Measurements from ENCODE around the gene ZNRF3. TPM values are rescaled to one million over a fixed set of nuclear protein-coding genes. Genes with fewer than 3 reads are reported as not detected.
"Not testable (repeated sequence)": the region's sequence is repeated elsewhere in the genome, so short reads cannot be mapped to it uniquely, and the experiment has no call there.

ZNRF3 gene
- polyA plus RNA-seq, 3 donors = 29.0 to 33.6 (median 29.6) TPM

DNA sequence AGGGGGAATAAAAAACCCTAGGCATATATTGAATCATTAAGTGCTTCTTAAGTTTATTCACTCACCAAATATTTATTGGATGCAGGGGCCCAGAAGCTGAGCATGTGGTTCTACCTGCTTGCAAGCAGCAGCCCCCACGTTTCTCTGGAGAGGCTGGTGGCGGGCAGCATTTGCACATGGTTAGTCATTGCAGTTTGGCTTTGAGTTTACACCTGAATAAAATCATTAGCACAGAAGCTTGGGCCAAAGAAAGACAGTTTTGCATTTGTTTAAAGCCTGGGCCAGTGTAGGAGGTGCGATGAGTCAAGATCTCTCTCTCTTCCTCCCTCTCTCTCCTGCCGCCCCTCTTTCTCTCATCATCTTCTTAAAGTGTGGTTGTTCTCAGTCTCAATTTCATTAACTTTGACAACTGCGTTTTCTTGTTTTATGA lies 105.7 kb downstream of the ZNRF3 start:
- DNase-seq (ENCODE audit: extremely low read depth in 1 of 11, low read depth in 9 of 11, low spot score in 4 of 11) = no peak

DNA sequence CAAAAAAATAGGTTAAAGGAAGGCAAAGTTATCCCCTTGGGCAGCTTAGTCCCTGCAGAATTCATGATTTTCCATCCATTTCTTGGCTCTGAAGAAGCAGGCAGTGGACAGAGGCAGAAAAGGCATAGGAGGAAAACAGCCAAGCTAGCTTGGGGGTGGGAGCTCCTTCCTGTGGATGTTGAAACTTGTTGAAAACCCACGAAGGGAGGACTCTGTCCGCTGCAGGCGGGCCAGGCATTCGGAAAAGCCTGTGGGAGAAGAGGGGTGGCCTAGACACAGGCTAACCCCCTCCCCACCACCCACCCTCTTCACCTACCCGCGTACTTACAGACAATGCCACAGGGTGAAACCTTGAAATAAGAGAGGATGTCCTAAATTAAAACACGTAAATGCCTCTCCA lies 106.1 kb downstream of the ZNRF3 start:
- no peak for DNase-seq (ENCODE audit: extremely low read depth in 1 of 11, low read depth in 9 of 11, low spot score in 4 of 11)

DNA sequence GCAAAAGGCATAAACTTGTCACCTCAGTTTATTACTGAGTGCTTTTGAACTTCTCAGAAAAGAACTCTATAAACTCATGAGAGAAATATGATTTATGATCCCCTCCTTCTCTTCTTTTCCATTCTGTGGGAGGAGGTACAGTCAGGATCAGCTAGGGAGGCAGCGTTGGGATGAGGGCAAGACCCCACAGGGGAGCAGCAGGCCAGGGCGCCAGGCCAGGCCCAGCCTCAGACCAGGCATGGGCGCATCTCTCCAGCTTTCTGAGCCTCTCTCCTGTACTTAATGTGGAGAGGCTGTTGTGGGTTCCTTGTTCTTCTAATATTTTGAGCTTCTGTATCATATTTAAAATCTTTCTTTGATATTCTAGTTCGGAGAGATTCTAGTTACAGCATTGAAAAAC lies 106.5 kb downstream of the ZNRF3 start:
- no peak for DNase-seq (ENCODE audit: extremely low read depth in 1 of 11, low read depth in 9 of 11, low spot score in 4 of 11)

DNA sequence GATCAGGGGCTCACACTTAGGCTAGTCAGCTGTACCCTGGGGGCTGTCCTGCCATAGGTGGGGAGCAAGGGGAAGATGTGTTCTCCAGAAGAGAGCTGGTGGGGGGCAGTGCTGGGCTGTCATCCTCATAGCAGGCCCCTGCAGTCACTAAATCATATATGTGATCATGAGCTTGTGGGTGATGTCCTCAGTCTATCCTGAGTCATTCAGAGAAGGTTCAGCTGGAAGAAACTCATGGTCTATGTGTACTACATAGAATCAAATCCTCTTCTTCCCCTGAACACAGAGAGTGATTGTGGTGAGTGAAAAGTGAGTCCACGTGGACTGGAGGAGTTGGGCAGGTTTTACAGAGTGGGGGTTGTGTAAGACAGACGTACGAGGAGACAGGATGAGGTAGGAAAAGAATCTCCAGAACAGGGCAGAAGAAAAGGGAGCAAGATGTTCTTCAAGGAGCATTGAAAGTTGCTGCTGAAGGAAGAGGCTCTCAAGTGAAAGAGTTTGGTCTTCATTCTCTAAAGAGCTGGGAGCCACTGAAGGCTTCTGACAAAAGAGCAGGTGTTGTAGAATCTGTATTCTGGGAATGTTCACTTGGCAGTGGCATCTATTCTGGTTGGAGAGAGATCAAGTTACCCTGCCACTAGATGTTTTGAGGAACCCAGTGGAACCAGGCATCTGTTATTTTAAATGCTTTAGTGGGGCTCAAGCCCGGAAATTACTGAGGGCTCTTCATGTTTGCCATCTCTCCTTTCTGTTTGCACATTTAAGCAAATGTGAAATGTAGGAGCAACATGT lies 109.4 kb downstream of the ZNRF3 start:
- DNase-seq (ENCODE audit: extremely low read depth in 1 of 11, low read depth in 9 of 11, low spot score in 4 of 11) = no peak

DNA sequence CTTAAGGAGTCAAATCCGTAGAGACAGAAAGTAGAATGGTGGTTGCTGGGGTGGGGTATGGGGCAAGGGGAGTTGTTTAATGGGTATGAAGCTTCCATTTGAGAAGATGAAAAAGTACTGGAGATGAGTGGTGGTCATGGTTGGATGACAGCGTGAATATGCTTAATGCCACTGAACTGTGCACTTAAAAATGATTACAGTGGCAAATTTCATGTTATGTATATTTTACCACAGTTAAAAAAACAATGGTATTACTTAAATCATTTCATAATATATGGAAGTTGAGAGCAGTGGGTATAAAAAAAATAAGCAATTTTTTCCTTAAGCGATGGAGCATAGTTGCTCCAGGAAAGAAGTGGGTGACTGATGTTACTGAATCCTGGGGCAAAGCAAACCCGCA lies 111.2 kb downstream of the ZNRF3 start:
- DNase-seq (ENCODE audit: extremely low read depth in 1 of 11, low read depth in 9 of 11, low spot score in 4 of 11) = no peak

DNA sequence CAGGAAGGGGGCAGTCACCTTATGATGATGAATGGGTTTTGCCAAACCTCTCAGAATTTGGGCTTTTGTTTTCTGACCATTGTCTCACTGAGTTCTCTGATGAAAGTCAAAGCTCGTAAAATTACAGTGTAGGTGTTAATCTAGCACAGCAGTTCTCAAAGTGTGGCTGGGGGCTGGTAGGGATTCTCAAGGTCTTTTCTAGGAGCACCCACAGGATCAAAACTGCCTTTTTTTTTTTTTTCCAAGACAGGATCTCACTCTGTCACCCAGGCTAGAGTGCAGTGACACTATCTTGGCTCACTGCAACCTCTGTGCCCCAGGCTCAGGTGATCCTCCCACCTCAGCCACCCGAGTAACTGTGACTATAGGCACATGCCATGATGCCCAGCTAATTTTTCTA lies 112.2 kb downstream of the ZNRF3 start:
- no peak for DNase-seq (ENCODE audit: extremely low read depth in 1 of 11, low read depth in 9 of 11, low spot score in 4 of 11)

DNA sequence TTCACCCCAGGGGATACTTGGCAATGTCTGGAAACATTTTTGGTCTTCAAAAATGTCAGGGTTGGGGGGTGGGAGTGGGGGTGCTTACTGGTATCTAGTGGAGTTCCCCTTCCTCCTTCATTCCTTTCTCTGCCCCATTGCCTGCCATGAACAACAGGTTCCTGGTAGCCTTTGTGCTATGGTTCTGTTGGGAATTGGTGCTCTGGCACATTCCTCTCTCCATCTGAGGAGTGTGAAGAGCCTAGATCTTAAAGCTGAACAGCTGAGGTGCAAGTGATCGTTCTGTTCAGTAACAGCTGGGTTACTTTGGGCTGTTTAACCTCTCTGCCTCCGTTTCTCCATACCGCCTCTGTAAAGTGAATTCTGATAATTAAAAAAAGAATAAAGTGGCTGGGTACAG lies 114.0 kb downstream of the ZNRF3 start:
- no peak for DNase-seq (ENCODE audit: extremely low read depth in 1 of 11, low read depth in 9 of 11, low spot score in 4 of 11)

DNA sequence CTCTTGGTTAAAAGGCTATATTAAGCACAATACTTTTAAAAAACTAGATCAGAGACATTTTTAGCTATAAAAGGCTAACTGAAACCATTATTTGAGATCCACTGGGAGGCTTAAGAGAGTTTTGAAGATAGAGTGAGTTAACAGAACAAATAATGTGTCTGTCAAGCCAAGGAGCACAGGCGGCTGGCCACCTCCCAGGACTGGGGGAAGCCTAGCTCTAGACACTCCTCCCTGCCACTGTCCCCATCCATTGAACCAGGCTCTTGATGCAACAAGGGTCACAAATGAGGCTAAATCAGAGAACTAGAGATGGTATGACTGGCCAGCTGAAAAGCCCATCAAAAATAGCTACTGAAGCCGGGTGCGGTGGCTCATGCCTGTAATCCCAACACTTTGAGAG lies 115.3 kb downstream of the ZNRF3 start:
- no peak for DNase-seq (ENCODE audit: extremely low read depth in 1 of 11, low read depth in 9 of 11, low spot score in 4 of 11)

DNA sequence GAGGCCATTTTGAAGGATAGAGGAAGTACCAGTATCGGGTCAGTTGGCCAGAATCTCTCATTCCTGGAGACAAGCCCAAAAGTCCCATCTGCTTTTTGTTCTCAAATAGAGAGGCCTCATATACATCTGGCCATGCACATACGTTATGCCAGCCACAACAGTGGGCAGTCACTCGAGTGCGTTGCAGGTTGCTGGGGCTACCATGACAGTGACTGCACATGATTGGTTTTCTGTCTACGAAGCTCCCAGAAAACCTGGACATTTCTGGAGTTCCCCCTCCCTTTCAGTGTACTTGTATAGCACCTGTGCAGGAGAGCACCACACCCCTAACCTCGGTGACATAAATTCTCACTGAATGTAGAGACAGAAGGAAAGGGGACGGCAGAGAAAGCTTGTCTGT lies 116.1 kb downstream of the ZNRF3 start:
- no peak for DNase-seq (ENCODE audit: extremely low read depth in 1 of 11, low read depth in 9 of 11, low spot score in 4 of 11)

DNA sequence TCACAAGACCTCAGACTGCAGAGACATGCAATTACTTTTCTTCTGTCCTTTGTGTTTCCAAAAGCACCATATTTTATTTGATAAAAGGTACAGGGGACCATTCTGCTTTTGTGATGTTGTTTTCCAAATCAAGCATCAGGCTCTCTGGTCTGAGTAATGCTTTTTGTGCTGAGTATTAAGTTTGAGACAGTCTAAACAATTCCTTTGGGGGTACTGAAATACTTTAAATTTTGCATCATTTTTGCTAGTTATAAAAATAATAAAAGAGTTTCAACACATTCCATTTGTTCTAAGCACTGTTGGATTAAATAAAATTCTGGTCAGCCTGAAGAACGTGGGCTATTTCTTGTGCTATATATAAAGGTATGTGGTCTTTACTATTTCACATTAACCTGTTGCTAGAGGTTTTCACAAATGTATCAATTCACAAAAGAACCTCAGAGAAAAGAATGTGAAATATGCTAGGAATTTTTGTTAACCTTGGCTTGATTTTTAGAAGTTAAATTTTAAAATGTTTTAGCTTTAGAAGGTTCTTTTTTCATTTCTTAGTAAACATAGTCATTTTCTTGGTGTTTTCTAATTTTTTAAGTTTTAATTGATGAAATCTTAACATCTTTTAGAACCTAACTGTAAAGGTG lies 116.7 kb downstream of the ZNRF3 start:
- DNase-seq (ENCODE audit: extremely low read depth in 1 of 11, low read depth in 9 of 11, low spot score in 4 of 11) = no peak

DNA sequence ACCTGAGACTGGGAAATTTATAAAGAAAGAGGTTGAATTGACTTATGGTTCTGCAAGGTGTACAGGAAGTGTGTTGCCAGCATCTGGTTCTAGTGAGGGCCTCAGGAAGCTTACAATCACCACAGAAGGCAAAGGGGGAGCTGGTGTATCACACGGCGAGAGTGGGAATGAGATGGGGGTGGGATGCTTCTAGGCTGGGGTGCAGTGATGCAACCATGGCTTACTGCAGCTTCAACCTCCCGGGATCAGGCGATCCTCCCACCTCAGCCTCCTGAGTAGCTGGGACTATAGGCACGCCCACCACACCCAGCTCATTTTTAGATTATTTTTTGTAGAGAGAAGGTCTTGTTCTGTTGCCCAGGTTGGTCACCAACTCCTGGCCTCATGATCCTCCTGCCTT lies 117.3 kb downstream of the ZNRF3 start:
- DNase-seq (ENCODE audit: extremely low read depth in 1 of 11, low read depth in 9 of 11, low spot score in 4 of 11) = no peak

DNA sequence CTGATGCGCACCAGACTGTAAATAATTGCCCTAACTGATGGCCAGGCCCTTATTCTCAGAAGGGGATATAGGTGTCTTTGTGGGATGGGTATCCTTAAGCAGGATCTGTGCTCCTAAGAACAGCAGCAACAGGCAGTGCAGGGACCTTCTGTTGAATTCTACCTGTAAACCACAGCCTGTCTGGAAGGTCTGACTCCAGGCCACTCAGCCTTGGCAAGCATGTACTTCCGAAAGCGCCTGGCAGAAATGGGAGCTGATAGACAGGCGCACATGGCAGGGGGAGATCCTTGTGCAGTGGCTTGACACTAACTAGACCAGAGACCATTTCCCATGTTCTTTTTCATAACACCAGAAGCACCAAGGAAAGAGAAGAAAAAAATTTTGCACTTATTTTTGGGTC lies 119.2 kb downstream of the ZNRF3 start:
- DNase-seq (ENCODE audit: extremely low read depth in 1 of 11, low read depth in 9 of 11, low spot score in 4 of 11) = no peak

DNA sequence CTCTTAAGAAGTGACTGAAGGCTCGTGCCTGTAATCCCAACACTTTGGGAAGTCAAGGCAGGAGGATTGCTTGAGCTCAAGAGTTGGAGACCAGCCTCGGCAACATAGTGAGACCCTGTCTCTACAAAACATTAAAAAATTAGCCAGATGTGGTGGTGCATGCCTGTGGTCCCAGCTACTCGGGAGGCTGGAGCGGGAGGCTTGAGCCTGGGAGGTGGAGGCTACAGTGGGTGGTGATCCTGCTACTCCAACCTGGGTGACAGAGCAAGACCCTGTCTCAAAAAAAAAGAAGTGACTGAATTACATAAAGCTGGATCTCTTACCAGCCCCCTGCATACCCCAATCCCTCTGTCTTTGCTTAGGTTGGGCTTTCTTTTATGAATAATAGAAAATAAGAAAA lies 120.2 kb downstream of the ZNRF3 start:
- no peak for DNase-seq (ENCODE audit: extremely low read depth in 1 of 11, low read depth in 9 of 11, low spot score in 4 of 11)

DNA sequence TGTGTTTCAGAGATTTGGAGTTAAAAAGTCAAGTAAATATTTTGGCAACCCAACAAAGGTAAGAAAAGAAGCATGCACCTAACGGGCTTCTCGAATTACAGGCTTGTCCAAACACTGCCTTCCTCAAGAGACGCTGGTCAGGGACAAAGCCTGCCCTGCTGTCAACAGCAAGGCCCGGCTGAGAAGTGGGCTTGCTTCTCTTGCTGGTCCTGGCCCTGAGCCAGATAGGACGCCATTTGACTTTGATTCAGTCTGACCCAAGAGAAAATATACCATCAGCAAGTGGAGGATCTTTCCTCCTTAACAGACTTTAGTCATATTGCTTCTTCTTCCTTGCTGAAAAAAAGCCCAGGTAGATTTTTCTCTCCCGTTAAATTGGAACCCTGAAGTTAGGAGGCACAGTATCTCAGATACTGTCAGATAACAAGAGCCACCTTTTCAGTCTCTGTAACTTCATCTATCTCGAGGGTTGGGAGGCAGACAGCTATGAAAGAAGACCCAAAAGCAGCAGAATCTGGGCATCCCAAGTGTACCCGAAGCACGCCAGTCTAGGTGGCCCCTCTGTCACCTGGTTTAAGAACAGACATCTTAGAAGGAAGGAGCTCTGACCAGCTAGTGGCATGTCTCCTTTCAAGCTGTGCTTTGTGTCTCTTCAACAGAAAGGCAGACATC lies 120.7 kb downstream of the ZNRF3 start:
- no peak for DNase-seq (ENCODE audit: extremely low read depth in 1 of 11, low read depth in 9 of 11, low spot score in 4 of 11)

DNA sequence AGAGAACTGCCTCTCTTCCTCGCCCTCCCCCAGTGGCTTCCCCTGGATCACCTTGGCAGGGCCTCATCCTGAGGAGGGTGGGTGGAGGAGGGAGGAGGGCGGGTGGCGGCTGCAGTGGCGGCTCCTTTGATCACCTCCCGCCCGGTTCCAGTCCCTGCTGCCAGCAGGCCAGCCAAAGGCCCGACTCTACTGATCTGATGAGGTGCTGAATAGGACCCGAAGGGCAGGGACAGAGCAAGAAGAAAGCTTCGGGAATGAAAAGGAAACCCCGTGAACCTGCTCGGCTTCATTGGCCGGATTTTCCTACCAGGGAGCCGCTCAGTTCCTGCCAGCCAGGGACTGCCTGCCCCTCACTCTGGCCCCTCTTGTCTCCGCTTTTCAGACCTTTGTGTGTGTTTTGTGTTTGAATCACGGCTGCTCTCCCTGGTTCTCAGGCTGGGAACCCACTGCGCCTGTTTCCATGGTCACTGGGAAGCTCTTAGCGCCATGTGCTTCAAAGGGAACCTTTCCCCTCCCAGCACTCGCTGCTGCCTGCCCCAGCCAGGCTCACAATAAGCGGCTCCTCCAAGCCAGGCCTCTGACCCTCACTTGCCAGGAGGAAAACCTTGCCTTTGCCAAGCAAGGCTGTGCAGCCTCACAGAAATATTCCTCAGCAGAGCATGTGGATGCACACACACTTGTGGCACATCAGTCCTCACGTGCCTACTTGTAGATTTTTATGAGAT lies 121.4 kb downstream of the ZNRF3 start:
- DNase-seq (ENCODE audit: extremely low read depth in 1 of 11, low read depth in 9 of 11, low spot score in 4 of 11) = peak in 4 of 11 donors; percentile 56 to 64 (median 60)

DNA sequence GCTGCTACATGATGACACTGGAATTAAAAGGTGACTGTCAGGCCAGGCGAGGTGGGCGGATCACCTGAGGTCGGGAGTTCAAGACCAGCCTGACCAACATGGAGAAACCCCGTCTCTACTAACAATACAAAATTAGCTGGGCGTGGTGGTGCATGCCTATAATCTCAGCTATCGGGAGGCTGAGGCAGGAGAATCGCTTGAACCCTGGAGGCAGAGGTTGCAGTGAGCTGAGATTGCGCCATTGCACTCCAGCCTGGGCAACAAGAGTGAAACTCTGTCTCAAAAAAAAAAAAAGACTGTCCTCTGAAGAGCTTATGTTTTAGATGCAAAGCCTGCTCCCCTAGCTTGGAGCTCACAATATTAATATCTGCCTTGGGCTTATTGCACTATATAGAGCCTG lies 122.4 kb downstream of the ZNRF3 start:
- DNase-seq (ENCODE audit: extremely low read depth in 1 of 11, low read depth in 9 of 11, low spot score in 4 of 11) = not testable (repeated sequence)

DNA sequence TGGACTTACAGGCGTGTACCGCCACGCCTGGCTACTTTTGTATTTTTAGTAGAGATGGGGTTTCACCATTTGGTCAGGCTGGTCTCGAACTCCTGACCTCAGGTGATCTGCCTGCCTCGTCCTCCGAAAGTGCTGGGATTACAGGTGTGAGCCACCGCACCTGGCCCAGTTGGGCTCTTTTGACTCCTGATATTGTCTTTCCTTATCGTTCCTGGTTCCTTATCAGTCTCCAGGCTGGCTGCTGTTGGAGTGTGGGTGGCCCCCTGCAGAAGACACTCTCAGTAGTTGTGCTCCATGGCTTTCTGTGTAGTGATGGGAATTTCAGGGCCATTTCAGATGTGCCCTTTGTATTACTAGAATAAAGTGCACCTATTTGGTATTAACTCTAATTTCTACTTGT lies 123.0 kb downstream of the ZNRF3 start:
- DNase-seq (ENCODE audit: extremely low read depth in 1 of 11, low read depth in 9 of 11, low spot score in 4 of 11) = no peak

DNA sequence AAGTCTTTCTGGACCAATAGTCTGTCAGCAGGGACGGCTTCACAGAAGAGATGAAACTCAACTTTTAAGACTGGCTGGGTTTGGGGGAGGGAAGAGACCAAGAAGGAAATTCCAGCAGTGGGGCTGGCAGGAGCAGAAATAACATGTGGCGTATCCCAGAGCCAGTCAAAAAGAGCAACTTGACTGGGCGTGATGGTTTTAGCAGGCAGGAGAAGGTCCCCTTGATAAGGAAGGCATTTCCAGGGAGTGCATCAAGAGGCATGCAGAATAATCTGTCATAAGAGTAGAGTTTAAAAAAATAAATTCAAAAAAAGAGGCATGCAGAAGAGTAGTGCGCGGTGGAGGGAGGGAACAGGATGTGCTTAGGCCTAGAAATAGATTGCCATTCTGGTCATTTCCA lies 125.8 kb downstream of the ZNRF3 start:
- DNase-seq (ENCODE audit: extremely low read depth in 1 of 11, low read depth in 9 of 11, low spot score in 4 of 11) = no peak

DNA sequence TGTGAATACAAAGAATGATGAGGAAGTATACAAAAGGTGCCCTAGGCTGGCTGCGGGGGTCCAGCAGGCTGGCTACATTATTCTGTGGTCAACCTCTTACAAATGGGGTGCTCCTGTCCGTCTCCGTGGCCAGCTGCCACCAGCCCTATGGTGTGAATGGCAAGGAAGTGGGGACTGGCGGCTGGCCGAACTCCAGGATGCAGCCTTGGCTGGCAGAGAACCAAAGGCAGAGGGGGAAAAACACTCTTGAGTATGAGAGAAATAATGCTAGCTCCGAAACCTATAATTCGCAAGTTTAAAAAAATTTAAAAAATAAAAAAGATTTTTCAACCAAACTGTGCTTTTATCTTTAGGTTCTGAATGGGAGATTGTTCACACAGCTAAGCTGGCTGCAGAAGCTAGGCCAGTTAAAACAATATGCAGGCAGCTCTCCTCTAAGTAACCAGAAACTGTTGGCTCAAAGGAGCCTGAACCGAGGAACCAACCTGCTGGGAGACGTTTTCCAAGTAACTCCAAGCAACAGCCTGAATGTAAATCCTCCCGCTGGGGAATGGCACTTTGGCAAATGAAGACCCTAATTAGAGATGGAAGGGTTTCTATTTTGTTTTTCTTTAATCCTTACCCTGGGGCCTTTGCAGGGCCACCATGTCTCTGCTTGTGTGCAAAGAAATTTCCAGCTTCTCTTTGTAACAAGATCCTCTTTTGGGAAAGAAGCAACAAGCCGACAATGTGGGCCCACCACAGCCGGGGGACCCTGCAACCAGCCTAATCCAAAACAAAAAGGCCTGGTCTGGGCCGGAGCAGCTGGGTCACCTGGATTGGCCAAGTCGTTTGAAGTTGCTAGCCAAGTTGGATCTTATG lies 128.1 kb downstream of the ZNRF3 start:
- DNase-seq (ENCODE audit: extremely low read depth in 1 of 11, low read depth in 9 of 11, low spot score in 4 of 11) = no peak
